Endothelial cell (in vitro differentiated cells): ENCODE results near the gene ANKRD16. TPM values are rescaled to one million over a fixed set of nuclear protein-coding genes. Genes with fewer than 3 reads are reported as not detected.
A peak's percentile ranks its signal among the peaks of the same experiment; 100 is the strongest.
"Not testable (repeated sequence)": the region's sequence is repeated elsewhere in the genome, so short reads cannot be mapped to it uniquely, and the experiment has no call there.

Experiments used
- DNase-seq: peaks from one replicate; pipeline ENCODE4 v3.0.0; 2021; ENCODE audit warnings: low spot score
- H3K27ac Mint-ChIP-seq: one replicate; pipeline ENCODE4 v1.8.0; 2021; ENCODE audit warnings: mixed read lengths, inconsistent platforms; ENCODE audit not compliant: unreplicated experiment
- H3K27me3 Mint-ChIP-seq: one replicate; pipeline ENCODE4 v1.8.0; 2021; ENCODE audit warnings: mild to moderate bottlenecking, moderate library complexity, mixed read lengths, inconsistent platforms; ENCODE audit not compliant: unreplicated experiment
- H3K36me3 Mint-ChIP-seq: one replicate; pipeline ENCODE4 v1.8.0; 2021; ENCODE audit warnings: mild to moderate bottlenecking, low read depth, mixed read lengths, inconsistent platforms; ENCODE audit not compliant: unreplicated experiment
- H3K4me1 Mint-ChIP-seq: one replicate; pipeline ENCODE4 v1.8.0; 2021; ENCODE audit warnings: mild to moderate bottlenecking, mixed read lengths, inconsistent platforms; ENCODE audit not compliant: unreplicated experiment
- H3K4me3 Mint-ChIP-seq: one replicate; pipeline ENCODE4 v1.8.0; 2021; ENCODE audit warnings: mild to moderate bottlenecking, mixed read lengths, inconsistent platforms; ENCODE audit not compliant: unreplicated experiment
- H3K9me3 Mint-ChIP-seq: one replicate; pipeline ENCODE4 v1.8.0; 2021; ENCODE audit warnings: mixed read lengths, inconsistent platforms; ENCODE audit not compliant: unreplicated experiment
- total RNA-seq: library from RNA; stranded (reverse); fragmentation: NEBNext Ultra II Directional; extraction: Animal tissue kit (Norgen Biotek cat#: 25700); gene quantifications from one replicate; pipeline ENCODE4 v1.2.1, GENCODE V29; 2021; ENCODE audit not compliant: unreplicated experiment
- TF ChIP-seq, protein P1 (sequence below): fragments of 200-600 bp; sonication (generic); IDR thresholded peaks from one replicate; pipeline ENCODE4 v1.5.0; 2021; ENCODE audit warnings: antibody characterized with exemption; ENCODE audit not compliant: unreplicated experiment

ANKRD16 gene
- total RNA-seq, 1 donor from 2014 or later = 6.6 TPM

DNA sequence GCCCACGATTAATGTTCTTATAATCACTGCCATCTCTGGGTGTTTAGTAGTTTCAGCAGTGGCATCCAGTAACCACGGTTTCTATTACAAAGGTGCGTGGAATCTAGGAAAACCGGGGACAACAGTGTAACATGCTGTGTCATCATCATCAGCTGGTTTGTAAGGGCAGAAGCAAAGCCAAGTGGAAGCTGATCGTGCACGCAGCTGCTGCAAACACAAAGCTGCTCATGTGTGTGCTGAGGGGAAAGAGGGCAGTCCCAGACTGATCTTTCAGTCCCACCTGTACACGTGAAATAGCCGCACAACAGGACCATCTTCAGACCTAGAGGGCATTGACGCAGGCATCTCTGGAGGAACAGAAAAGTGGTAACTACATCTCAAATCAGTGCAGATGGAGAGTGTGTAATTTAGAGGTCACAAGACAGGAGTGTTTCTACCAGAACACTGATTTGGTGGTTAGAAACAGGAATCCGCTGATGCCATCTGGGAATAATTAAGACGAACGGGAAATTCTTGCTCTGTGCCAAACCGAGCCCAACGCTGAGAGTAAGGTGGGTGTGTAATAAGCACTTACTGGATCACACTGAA, 13.4 kb downstream of the ANKRD16 start:
- H3K27me3 Mint-ChIP-seq = no peaks in the 10 kb centered on the region
- H3K27ac Mint-ChIP-seq = no peak overlapping the region
- no peaks in the 10 kb centered on the region for H3K9me3 Mint-ChIP-seq
- TF ChIP-seq, protein P1, sequence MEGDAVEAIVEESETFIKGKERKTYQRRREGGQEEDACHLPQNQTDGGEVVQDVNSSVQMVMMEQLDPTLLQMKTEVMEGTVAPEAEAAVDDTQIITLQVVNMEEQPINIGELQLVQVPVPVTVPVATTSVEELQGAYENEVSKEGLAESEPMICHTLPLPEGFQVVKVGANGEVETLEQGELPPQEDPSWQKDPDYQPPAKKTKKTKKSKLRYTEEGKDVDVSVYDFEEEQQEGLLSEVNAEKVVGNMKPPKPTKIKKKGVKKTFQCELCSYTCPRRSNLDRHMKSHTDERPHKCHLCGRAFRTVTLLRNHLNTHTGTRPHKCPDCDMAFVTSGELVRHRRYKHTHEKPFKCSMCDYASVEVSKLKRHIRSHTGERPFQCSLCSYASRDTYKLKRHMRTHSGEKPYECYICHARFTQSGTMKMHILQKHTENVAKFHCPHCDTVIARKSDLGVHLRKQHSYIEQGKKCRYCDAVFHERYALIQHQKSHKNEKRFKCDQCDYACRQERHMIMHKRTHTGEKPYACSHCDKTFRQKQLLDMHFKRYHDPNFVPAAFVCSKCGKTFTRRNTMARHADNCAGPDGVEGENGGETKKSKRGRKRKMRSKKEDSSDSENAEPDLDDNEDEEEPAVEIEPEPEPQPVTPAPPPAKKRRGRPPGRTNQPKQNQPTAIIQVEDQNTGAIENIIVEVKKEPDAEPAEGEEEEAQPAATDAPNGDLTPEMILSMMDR = no peak
- peaks cover 4% of the 10 kb centered on the region for H3K4me1 Mint-ChIP-seq
- DNase-seq = no peak
- H3K36me3 Mint-ChIP-seq = peaks cover 12% of the 10 kb centered on the region
- no peak overlapping the region for H3K4me3 Mint-ChIP-seq

DNA sequence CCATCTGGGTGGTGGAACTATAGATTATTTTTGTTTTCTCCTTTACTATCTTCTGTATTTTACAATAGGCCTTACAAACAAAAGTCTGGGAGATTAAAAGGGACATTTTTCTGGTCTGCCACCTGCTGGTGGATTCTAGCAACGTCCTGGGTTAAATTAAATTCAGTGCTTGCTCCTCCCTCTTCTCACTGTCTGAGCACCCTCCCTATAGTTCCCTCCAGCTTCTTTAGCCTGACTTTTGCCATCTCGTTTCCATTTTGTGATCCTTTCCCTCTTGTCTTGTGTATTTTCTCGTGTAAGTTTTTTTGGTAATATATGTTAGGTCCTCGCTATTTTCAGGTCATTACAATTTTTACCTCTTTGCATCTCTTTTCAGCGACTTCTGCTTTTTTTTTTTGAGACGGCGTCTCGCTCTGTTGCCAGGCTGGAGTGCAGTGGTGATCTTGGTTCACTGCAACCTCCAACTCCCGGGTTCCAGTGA, 16.1 kb downstream of the ANKRD16 start:
- peaks cover 4% of the 10 kb centered on the region for H3K4me1 Mint-ChIP-seq
- no peaks in the 10 kb centered on the region for H3K27me3 Mint-ChIP-seq
- peaks cover 15% of the 10 kb centered on the region for H3K36me3 Mint-ChIP-seq
- no peaks in the 10 kb centered on the region for H3K9me3 Mint-ChIP-seq
- TF ChIP-seq, protein P1 = peak; percentile 87
- peak; percentile 65 for DNase-seq
- H3K27ac Mint-ChIP-seq = no peak overlapping the region
- no peak overlapping the region for H3K4me3 Mint-ChIP-seq

DNA sequence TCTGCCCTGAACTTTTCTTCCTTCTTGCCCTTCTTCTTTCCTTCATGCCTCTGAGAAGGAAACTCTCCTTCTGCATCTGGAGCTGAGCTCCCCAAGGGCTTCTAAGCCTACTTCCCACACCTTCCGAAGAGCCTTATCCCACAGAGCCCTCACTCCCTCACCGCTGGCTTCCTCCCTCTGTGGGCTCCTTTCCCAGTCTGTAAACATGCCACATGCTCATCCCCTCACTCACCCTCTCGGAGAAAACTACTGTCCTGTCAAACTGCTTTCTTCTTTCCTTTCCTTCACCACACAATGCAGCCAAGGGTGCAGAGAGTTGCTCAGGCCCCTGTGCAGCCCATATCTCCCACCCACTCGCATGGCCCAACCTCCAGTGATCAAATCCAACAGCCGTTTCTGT, 18.1 kb downstream of the ANKRD16 start:
- no peak overlapping the region for H3K4me3 Mint-ChIP-seq
- no peak overlapping the region for H3K27ac Mint-ChIP-seq
- TF ChIP-seq, protein P1 = no peak
- peaks cover 8% of the 10 kb centered on the region for H3K4me1 Mint-ChIP-seq
- H3K27me3 Mint-ChIP-seq = peaks cover 2% of the 10 kb centered on the region
- no peak for DNase-seq
- H3K36me3 Mint-ChIP-seq = peaks cover 19% of the 10 kb centered on the region
- H3K9me3 Mint-ChIP-seq = no peaks in the 10 kb centered on the region

DNA sequence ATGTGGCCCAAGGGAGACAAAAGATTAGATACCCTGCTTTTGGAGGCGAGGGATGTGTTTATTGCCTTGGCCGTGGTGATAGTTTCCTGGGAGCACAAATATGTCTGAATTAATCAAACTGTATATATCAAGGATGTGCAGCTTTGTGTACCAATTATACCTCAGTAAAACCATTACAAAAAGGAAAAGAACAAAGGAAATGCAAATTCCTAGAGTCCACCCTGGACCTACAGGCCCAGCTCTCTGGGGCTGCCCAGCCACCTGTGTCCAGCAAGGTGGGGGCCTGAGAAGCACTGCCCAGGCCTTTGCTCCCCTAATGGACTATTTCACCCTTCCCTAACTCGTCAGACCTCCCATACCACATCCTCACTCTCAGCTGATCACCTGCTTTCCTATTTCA, 20.5 kb downstream of the ANKRD16 start:
- Mint-ChIP-seq H3K36me3 (peaks cover 15% of the 10 kb centered on the region), H3K27ac (no peak overlapping the region), H3K27me3 (peaks cover 3% of the 10 kb centered on the region), H3K9me3 (no peaks in the 10 kb centered on the region), H3K4me3 (no peak overlapping the region), H3K4me1 (peaks cover 17% of the 10 kb centered on the region)
- DNase-seq = no peak
- TF ChIP-seq, protein P1 = no peak

DNA sequence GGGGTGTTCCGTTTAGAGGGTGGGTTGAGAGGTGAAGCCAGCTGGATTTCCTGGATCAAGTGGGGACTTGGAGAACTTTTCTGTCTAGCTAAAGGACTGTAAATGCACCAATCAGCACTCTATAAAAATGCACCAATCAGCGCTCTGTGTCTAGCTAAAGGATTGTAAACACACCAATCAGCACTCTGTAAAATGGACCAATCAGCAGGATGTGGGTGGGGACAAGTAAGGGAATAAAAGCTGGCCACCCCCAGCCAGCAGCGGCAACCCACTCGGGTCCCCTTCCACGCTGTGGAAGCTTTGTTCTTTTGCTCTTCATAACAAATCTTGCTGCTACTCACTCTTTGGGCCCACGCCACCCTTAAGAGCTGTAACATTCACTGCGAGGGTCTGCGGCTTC, 21.3 kb downstream of the ANKRD16 start:
- not testable (repeated sequence) for DNase-seq, H3K9me3 Mint-ChIP-seq, H3K27me3 Mint-ChIP-seq, H3K4me3 Mint-ChIP-seq, H3K27ac Mint-ChIP-seq
- H3K4me1 Mint-ChIP-seq = peaks cover 17% of the 10 kb centered on the region
- peaks cover 18% of the 10 kb centered on the region for H3K36me3 Mint-ChIP-seq

DNA sequence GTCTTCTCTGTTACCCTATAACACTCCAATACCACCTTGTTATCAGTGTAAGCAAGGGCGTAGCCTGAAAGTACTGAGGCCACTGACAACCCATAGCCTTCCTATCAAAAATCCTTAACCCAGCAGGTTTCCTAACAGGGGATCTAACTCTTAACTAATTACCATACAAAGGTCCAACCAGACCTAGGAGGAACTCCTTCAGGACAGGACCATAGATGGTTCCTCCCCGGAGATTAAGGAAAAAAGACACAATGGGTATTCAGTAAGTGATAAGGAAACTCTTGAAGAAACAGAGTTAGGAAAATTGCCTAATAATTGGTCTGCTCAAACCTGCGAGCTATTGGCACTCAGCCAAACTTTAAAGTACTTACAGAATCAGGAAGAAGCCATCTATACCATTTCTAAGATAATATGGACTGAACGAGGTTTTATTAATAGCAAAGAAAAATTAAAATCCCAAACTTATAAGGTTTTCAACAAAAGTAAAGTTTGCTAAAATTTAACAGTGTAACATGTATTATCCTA, 22.5 kb downstream of the ANKRD16 start:
- H3K4me3 Mint-ChIP-seq, H3K9me3 Mint-ChIP-seq, H3K27me3 Mint-ChIP-seq, H3K27ac Mint-ChIP-seq, DNase-seq: not testable (repeated sequence)
- Mint-ChIP-seq H3K36me3 (peaks cover 18% of the 10 kb centered on the region), H3K4me1 (peaks cover 17% of the 10 kb centered on the region)

DNA sequence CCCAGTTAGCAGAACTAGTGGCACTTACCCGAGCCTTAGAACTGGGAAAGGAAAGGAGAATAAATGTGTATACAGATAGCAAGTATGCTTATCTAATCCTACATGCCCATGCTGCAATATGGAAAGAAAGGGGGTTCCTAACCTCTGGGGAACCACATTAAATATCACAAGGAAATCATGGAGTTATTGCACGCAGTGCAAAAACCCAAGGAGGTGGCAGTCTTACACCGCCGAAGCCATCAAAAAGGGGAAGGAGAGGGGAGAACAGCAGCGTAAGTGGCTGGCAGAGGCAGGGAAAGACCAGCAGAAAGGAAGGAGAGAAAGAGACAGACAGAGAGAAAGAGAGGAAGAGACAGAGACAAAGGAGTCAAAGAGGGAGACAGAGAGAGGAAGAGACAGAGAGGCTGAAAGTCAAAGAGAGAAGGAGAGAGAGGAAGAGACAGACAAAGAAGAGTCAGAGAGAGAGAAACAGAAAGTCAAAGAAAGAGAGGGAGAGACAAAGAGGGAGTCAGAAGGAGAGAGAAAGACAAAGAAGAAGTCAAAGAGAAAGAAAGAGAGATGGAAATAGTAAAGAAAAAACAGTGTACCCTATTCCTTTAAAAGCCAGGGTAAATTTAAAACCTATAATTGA, 23.1 kb downstream of the ANKRD16 start:
- not testable (repeated sequence) for H3K9me3 Mint-ChIP-seq, H3K27me3 Mint-ChIP-seq, DNase-seq, H3K4me3 Mint-ChIP-seq
- peak overlapping the region; percentile 15 for H3K27ac Mint-ChIP-seq
- peaks cover 18% of the 10 kb centered on the region for H3K36me3 Mint-ChIP-seq
- H3K4me1 Mint-ChIP-seq = peaks cover 14% of the 10 kb centered on the region

DNA sequence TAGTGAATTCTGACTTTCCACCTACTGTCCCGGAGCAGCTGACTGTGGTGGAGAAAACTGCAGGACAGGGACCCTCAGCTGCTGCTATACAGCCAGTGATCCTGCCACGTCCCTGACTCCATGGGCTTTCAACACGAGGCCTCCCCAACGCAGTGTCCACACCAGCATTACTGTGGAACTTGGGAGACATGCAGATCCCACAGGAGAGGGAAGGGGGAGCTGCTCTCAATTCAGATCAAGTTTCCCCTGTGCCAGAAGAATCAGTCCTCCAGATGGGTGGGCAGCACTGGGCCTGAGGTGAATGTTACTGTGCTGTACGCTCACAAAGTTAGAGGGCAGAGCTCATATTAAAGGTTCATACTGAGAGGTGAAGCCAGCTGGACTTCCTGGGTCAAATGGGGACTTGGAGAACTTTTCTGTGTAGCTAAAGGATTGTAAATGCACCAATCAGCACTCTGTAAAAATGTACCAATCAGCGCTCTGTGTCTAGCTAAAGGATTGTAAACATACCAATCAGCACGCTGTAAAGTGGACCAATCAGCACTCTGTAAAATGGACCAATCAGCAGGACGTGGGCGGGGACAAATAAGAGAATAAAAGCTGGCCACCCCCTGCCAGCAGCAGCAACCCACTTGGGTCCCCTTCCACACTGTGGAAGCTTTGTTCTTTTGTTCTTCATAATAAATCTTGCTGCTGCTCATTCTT, 26.6 kb downstream of the ANKRD16 start:
- DNase-seq, H3K9me3 Mint-ChIP-seq, H3K4me3 Mint-ChIP-seq, H3K27ac Mint-ChIP-seq, H3K27me3 Mint-ChIP-seq: not testable (repeated sequence)
- H3K4me1 Mint-ChIP-seq = peaks cover 13% of the 10 kb centered on the region
- peaks cover 11% of the 10 kb centered on the region for H3K36me3 Mint-ChIP-seq
